ENCODE data around the gene VSTM2L. TPM values are rescaled to one million over a fixed set of nuclear protein-coding genes. Genes with fewer than 3 reads are reported as not detected.

Gene VSTM2L
- total and polyA plus RNA-seq, 2 donors (not counting 3 experiments of a cell fraction or from before 2014, with no cell fraction given), result 0.18 TPM; not detected in 1

DNA sequence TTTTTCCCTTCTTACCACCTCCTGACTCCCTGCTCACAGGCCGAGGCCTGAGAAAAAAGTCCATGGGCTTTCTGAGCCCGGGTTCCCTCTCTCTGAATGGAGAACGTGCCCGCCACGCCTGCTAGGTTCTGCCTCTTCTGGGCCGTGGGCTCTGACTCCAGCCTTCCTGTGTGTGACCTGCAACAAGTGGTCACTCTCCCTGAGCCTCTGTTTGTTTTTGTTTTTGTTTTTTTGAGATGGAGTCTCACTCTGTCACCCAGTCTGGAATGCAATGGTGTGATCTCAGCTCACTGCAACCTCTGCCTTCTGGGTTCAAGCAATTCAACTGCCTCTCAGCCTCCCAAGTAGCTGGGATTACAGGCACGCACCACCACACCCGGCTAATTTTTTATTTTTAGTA lies 17.9 kb upstream of the VSTM2L start:
- no peak overlapping the region for H2AFZ ChIP-seq (ENCODE audit: low read depth, low read length)
- H3K4me2 ChIP-seq (ENCODE audit: insufficient read depth, low read length), result no peak overlapping the region
- FAIRE-seq (no peak), DNase-seq (ENCODE audit: low read depth, low spot score) (no peak)
- no peaks in the 10 kb centered on the region for H3K9me3 ChIP-seq (replicated peaks; ENCODE audit: control insufficient read depth, insufficient read depth, low read length)
- no peaks in the 10 kb centered on the region for H4K20me1 ChIP-seq (replicated peaks; ENCODE audit: control insufficient read depth, extremely low read depth, insufficient read depth, low read length)
- intact Hi-C loops (cut with micrococcal nuclease) (no loop called here), dilution Hi-C loops (cut with MboI; ENCODE audit: extremely low pct_ligation_motif_present, low sequenced_read_pairs) (no loop called here)
- ChIA-PET POLR2A (no interaction called here), CTCF (no interaction called here)
- no peak overlapping the region for H3K27ac ChIP-seq (ENCODE audit: insufficient read depth, low read depth, low read length)
- no peaks in the 10 kb centered on the region for H3K9me1 ChIP-seq (replicated peaks; ENCODE audit: control insufficient read depth, extremely low read depth, insufficient read depth, low read length)
- H3K27me3 ChIP-seq (ENCODE audit: control insufficient read depth in 2 of 2, insufficient read depth in 2 of 2, low read length in 2 of 2), result no peaks in the 10 kb centered on the region
- TF ChIP-seq GATA2 (IDR thresholded peaks at IDR 0.05; ENCODE audit: insufficient read depth, insufficient read length, low read depth, low read length), result no peak
- TF ChIP-seq, protein P1, sequence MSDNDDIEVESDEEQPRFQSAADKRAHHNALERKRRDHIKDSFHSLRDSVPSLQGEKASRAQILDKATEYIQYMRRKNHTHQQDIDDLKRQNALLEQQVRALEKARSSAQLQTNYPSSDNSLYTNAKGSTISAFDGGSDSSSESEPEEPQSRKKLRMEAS (IDR thresholded peaks at IDR 0.05; ENCODE audit: insufficient read depth, insufficient read length), result no peak
- TF ChIP-seq POLR2A (IDR thresholded peaks at IDR 0.05; ENCODE audit: low read depth, low read length), result no peak
- no peak for TF ChIP-seq FOS (IDR thresholded peaks at IDR 0.05; ENCODE audit: borderline replicate concordance, insufficient read depth, low read length)
- TF ChIP-seq POLR2AphosphoS5 (IDR thresholded peaks at IDR 0.05; ENCODE audit: insufficient read depth, low read depth, low read length), result no peak
- H3K4me3 ChIP-seq (replicated peaks in 1 of 3; ENCODE audit: insufficient read depth in 1 of 3, low read depth in 1 of 3, low read length in 3 of 3), result no peak overlapping the region
- no peak overlapping the region for H3K9ac ChIP-seq (replicated peaks; ENCODE audit: extremely low read depth, insufficient read depth, low read length)
- no peaks in the 10 kb centered on the region for H3K79me2 ChIP-seq (ENCODE audit: control insufficient read depth, insufficient read depth, low read length)
- no peaks in the 10 kb centered on the region for H3K4me1 ChIP-seq (ENCODE audit: control insufficient read depth, extremely low read depth, insufficient read depth, low read length)
- H3K36me3 ChIP-seq (ENCODE audit: control insufficient read depth in 2 of 2, extremely low read depth in 1 of 2, insufficient read depth in 2 of 2, low read length in 2 of 2), result no peaks in the 10 kb centered on the region
- BruUV-seq (replicated peaks), result no TSS peak

DNA sequence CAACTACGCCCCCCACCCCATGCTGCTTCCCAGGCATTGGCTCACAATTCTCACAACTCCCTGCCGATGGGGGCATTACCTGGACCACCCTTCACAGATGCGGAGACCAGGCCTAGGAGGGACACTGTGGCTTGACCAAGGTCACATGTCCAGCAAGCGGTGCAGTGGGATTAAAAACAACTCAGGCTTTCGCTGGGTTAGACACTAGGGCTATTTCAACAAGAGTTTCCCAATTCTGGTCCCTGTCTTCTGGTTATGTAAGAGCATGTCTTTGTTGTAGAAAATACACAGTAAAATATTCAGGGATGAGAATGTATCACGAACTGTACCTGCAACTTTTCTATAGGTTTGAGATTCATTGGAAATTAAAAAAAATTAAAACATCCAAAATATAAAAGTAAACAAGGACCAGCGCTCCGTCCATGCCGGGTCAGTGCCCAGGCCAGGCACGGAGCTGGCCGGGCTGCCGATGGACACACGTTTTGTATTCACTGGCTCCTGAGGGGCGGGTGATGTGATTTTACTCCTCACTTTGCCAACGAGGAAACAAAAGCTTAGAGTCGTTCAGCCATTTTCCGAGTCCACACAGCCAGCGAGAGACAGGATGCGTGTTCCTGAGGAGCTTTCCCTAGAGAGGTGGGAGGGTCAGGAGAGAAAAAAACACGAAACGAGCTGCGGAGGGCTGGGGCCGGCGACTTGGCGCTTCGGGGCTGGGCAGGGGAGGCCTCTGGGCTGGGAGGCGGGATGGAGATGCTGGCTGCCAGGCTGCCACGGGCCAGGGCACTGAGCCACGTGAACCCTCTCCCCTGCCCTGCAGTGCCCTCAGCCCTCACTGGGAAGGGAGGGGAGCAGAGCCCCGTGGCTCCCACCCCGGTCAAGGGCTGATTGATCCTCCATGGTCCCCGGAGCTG lies 17.1 kb upstream of the VSTM2L start:
- Histone ChIP-seq H3K9ac (replicated peaks; ENCODE audit: extremely low read depth, insufficient read depth, low read length) (no peak overlapping the region), H3K9me1 (replicated peaks; ENCODE audit: control insufficient read depth, extremely low read depth, insufficient read depth, low read length) (no peaks in the 10 kb centered on the region), H3K27ac (ENCODE audit: insufficient read depth, low read depth, low read length) (no peak overlapping the region), H3K4me3 (replicated peaks in 1 of 3; ENCODE audit: insufficient read depth in 1 of 3, low read depth in 1 of 3, low read length in 3 of 3) (no peak overlapping the region), H3K27me3 (ENCODE audit: control insufficient read depth in 2 of 2, insufficient read depth in 2 of 2, low read length in 2 of 2) (no peaks in the 10 kb centered on the region), H3K79me2 (ENCODE audit: control insufficient read depth, insufficient read depth, low read length) (no peaks in the 10 kb centered on the region), H3K9me3 (replicated peaks; ENCODE audit: control insufficient read depth, insufficient read depth, low read length) (no peaks in the 10 kb centered on the region), H2AFZ (ENCODE audit: low read depth, low read length) (no peak overlapping the region), H3K4me1 (ENCODE audit: control insufficient read depth, extremely low read depth, insufficient read depth, low read length) (no peaks in the 10 kb centered on the region), H3K36me3 (ENCODE audit: control insufficient read depth in 2 of 2, extremely low read depth in 1 of 2, insufficient read depth in 2 of 2, low read length in 2 of 2) (no peaks in the 10 kb centered on the region), H3K4me2 (ENCODE audit: insufficient read depth, low read length) (no peak overlapping the region), H4K20me1 (replicated peaks; ENCODE audit: control insufficient read depth, extremely low read depth, insufficient read depth, low read length) (no peaks in the 10 kb centered on the region)
- ChIA-PET POLR2A (no interaction called here), CTCF (interaction anchor here (1.0 kb wide), 1 partner anchor 12 kb away, joined by 3 read pairs; no protein-coding TSS in a partner anchor)
- DNase-seq (ENCODE audit: low read depth, low spot score) (no peak), FAIRE-seq (no peak)
- TF ChIP-seq POLR2A (IDR thresholded peaks at IDR 0.05; ENCODE audit: low read depth, low read length) (no peak), FOS (IDR thresholded peaks at IDR 0.05; ENCODE audit: borderline replicate concordance, insufficient read depth, low read length) (no peak), EZH2 (IDR thresholded peaks at IDR 0.05; ENCODE audit: borderline replicate concordance, low read depth, low read length, severe bottlenecking) (no peak), CTCF (IDR thresholded peaks at IDR 0.05; ENCODE audit: extremely low read depth in 1 of 2, insufficient read depth in 1 of 2, low read depth in 1 of 2, low read length in 2 of 2) (no peak), POLR2AphosphoS5 (IDR thresholded peaks at IDR 0.05; ENCODE audit: insufficient read depth, low read depth, low read length) (no peak), GATA2 (IDR thresholded peaks at IDR 0.05; ENCODE audit: insufficient read depth, insufficient read length, low read depth, low read length) (no peak), JUN (IDR thresholded peaks at IDR 0.05; ENCODE audit: borderline replicate concordance, insufficient read depth, insufficient read length, low read depth) (no peak), MYC (IDR thresholded peaks at IDR 0.05; ENCODE audit: low read depth, low read length) (no peak)
- TF ChIP-seq, protein P1 (IDR thresholded peaks at IDR 0.05; ENCODE audit: insufficient read depth, insufficient read length), result no peak
- BruUV-seq (replicated peaks), result no TSS peak
- intact Hi-C loops (cut with micrococcal nuclease), result no loop called here
- dilution Hi-C loops (cut with MboI; ENCODE audit: extremely low pct_ligation_motif_present, low sequenced_read_pairs), result no loop called here
